ENCODE results near the gene CTNNBIP1. TPM values are rescaled to one million over a fixed set of nuclear protein-coding genes. Genes with fewer than 3 reads are reported as not detected.

Gene CTNNBIP1
- total RNA-seq, 1 experiment from 2014 or later, result 44.4 TPM

DNA sequence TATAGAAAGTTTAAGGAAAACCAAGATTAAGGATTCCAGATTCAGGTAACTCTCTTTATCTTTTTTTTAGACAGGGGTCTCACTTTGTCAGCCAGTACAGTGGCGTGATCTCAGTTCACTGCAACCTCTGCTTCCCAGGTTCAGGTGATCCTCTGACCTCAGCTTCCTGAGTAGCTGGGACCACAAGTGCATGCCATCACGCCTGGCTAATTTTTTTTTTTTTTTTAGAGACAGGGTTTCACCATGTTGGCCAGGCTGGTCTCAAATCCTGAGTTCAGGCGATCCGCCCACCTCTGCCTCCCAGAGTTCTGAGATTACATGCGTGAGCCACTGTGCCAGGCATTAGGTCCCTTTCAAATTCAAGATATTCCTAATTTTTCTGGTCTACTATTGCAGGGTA is 17.2 kb upstream of the CTNNBIP1 start:
- Histone ChIP-seq H3K9ac (ENCODE audit: extremely low read depth, insufficient read length, low read length) (no peak overlapping the region), H3K56ac (ENCODE audit: insufficient read length, low read depth, low read length) (no peak overlapping the region), H3K79me1 (ENCODE audit: insufficient read depth, low read depth, low read length, poor library complexity, severe bottlenecking) (no peaks in the 10 kb centered on the region), H3K18ac (ENCODE audit: insufficient read length, low read depth, low read length) (no peak overlapping the region), H3T11ph (ENCODE audit: low read length) (no peak overlapping the region), H2BK20ac (ENCODE audit: low read depth, low read length, poor library complexity, severe bottlenecking) (no peak overlapping the region), H3K23ac (ENCODE audit: insufficient read length, low read depth, low read length) (no peak overlapping the region), H2BK15ac (ENCODE audit: low read depth, low read length) (no peak overlapping the region), H4K20me1 (ENCODE audit: control insufficient read depth, insufficient read depth, insufficient read length) (no peaks in the 10 kb centered on the region), H2BK5ac (ENCODE audit: insufficient read length, low read length) (no peak overlapping the region), H2BK120ac (ENCODE audit: low read depth, low read length, poor library complexity, severe bottlenecking) (no peak overlapping the region), H3K4me2 (ENCODE audit: insufficient read depth, insufficient read length, low read length) (no peak overlapping the region), H3K4me1 (ENCODE audit: insufficient read depth, low read length) (peaks cover 3% of the 10 kb centered on the region; the same call in 1 of the 2 replicates), H4K8ac (replicated peaks; ENCODE audit: insufficient read length, low read depth, low read length) (no peak overlapping the region), H2AFZ (ENCODE audit: low read length) (no peak overlapping the region), H3K27ac (ENCODE audit: insufficient read length, low read depth, low read length) (no peak overlapping the region), H2AK5ac (ENCODE audit: insufficient read length, low read length) (no peak overlapping the region), H2BK12ac (ENCODE audit: insufficient read length, low read depth, low read length) (no peak overlapping the region), H3K27me3 (ENCODE audit: insufficient read depth, low read length) (no peaks in the 10 kb centered on the region), H3K23me2 (ENCODE audit: insufficient read length, low read depth, low read length, poor library complexity, severe bottlenecking) (no peaks in the 10 kb centered on the region), H3K14ac (ENCODE audit: insufficient read depth, low read length) (no peak overlapping the region), H3K79me2 (ENCODE audit: insufficient read depth, low read length) (no peaks in the 10 kb centered on the region), H4K5ac (ENCODE audit: insufficient read length, low read depth, low read length) (no peak overlapping the region), H3K9me3 (ENCODE audit: control insufficient read depth, low read depth, low read length) (no peaks in the 10 kb centered on the region), H3K4ac (ENCODE audit: low read depth, low read length) (no peak overlapping the region), H4K91ac (ENCODE audit: insufficient read length, low read depth, low read length) (no peak overlapping the region)
- Mint-ChIP-seq H3K27ac (peak overlapping the region in 2 of 3 experiments; percentile 77 to 92; a peak in 5 of 7 replicates), H3K36me3 (ENCODE audit: insufficient read depth in 1 of 3, low read depth in 3 of 3) (peaks cover 4 to 18% (median 10%) of the 10 kb centered on the region in 3 experiments; a peak in 5 of 7 replicates), H3K27me3 (ENCODE audit: low read depth) (no peaks in the 10 kb centered on the region), H3K4me1 (peaks cover 42 to 60% of the 10 kb centered on the region in 2 experiments), H3K4me3 (no peak overlapping the region), H3K9me3 (no peaks in the 10 kb centered on the region)
- WGBS (ENCODE audit: extremely low coverage, insufficient read length, low lambda C conversion rate), result no CpG with 5 or more reads among the region's 5 CpGs
- DNase-seq, result no peak
- TF ChIP-seq, protein P1, sequence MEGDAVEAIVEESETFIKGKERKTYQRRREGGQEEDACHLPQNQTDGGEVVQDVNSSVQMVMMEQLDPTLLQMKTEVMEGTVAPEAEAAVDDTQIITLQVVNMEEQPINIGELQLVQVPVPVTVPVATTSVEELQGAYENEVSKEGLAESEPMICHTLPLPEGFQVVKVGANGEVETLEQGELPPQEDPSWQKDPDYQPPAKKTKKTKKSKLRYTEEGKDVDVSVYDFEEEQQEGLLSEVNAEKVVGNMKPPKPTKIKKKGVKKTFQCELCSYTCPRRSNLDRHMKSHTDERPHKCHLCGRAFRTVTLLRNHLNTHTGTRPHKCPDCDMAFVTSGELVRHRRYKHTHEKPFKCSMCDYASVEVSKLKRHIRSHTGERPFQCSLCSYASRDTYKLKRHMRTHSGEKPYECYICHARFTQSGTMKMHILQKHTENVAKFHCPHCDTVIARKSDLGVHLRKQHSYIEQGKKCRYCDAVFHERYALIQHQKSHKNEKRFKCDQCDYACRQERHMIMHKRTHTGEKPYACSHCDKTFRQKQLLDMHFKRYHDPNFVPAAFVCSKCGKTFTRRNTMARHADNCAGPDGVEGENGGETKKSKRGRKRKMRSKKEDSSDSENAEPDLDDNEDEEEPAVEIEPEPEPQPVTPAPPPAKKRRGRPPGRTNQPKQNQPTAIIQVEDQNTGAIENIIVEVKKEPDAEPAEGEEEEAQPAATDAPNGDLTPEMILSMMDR (conservative IDR thresholded peaks at IDR 0.05), result no peak
